ENCODE results near the gene PPP5C.

Gene PPP5C

GRCh38 chr19:46411088-46411924, 64.4 kb downstream of the PPP5C start:
- Histone ChIP-seq H3K4me2 (ENCODE audit: insufficient read depth, low read length) (no peak overlapping the region), H3K27ac (ENCODE audit: low read length) (no peak overlapping the region), H3K9me3 (ENCODE audit: insufficient read depth, low read length, severe bottlenecking) (no peaks in the 10 kb centered on the region), H3K36me3 (ENCODE audit: insufficient read depth, low read length) (no peaks in the 10 kb centered on the region), H3K79me2 (ENCODE audit: insufficient read depth, low read length) (no peaks in the 10 kb centered on the region), H3K4me3 (ENCODE audit: low read depth in 1 of 2, low read length in 2 of 2) (no peak overlapping the region), H3K4me1 (ENCODE audit: insufficient read depth, low read length) (0 out of 2 replicates have a peak, but pooled peaks cover 2% of the 10 kb centered on the region), H4K20me1 (ENCODE audit: insufficient read depth, low read length) (no peaks in the 10 kb centered on the region), H3K27me3 (ENCODE audit: insufficient read depth, low read length, poor library complexity) (peaks cover 10% of the 10 kb centered on the region), H3K9ac (ENCODE audit: low read depth, low read length) (no peak overlapping the region), H2AFZ (ENCODE audit: low read depth, low read length) (no peak overlapping the region)
- ATAC-seq (ENCODE audit: insufficient read depth, low read depth) (no peak), DNase-seq (no peak)
- TF ChIP-seq EZH2 (IDR thresholded peaks at IDR 0.05; ENCODE audit: borderline replicate concordance, low read depth, low read length, severe bottlenecking) (no peak), CTCF (IDR thresholded peaks at IDR 0.05; ENCODE audit: borderline replicate concordance, extremely low read depth, low read length, poor library complexity, severe bottlenecking) (no peak)

DNA sequence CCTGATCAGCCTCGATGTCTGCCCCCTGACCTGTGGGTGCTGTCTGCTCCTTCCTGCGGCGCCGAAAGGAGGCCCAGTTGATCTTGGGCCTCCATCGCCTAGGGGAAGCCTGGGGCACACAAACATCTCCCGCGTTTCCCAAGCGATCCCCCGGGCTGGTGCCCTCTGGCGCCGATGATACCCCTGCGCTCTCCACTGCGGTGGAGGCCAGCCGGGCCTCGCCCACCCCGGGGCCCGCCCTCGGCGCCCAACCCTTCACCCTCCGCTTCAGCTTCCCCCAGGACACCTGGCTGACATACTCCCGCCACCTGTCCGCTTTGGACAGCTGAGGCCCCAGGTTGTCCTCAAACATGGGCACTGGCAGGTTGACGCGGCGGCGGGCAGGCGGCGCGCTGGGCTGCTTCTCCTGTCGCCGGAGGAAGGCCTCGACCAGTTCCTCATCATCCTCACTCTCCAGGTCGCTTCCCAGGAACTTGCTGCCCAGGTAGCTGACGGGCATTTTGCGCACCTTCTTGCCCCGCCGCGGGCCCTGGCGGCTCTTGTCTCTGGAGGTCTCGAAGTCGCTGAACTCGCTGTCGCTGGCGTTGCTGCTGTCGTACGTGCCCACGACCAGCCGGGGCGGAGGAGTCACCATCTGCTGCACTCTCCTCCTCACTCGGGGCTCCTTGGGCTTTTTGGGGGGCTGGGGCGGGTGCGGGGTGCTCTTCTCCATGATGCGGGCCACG, 65.2 kb downstream of the PPP5C start:
- Histone ChIP-seq H3K27ac (ENCODE audit: low read length) (no peak overlapping the region), H3K9me3 (ENCODE audit: insufficient read depth, low read length, severe bottlenecking) (no peaks in the 10 kb centered on the region), H3K27me3 (ENCODE audit: insufficient read depth, low read length, poor library complexity) (peaks cover 12% of the 10 kb centered on the region), H3K4me2 (ENCODE audit: insufficient read depth, low read length) (no peak overlapping the region), H3K79me2 (ENCODE audit: insufficient read depth, low read length) (no peaks in the 10 kb centered on the region), H3K4me1 (ENCODE audit: insufficient read depth, low read length) (0 out of 2 replicates have a peak, but pooled peaks cover 6% of the 10 kb centered on the region), H2AFZ (ENCODE audit: low read depth, low read length) (no peak overlapping the region), H3K36me3 (ENCODE audit: insufficient read depth, low read length) (no peaks in the 10 kb centered on the region), H3K4me3 (ENCODE audit: low read depth in 1 of 2, low read length in 2 of 2) (no peak overlapping the region), H4K20me1 (ENCODE audit: insufficient read depth, low read length) (no peaks in the 10 kb centered on the region), H3K9ac (ENCODE audit: low read depth, low read length) (no peak overlapping the region)
- TF ChIP-seq CTCF (IDR thresholded peaks at IDR 0.05; ENCODE audit: borderline replicate concordance, extremely low read depth, low read length, poor library complexity, severe bottlenecking) (no peak), EZH2 (IDR thresholded peaks at IDR 0.05; ENCODE audit: borderline replicate concordance, low read depth, low read length, severe bottlenecking) (no peak)
- ATAC-seq (ENCODE audit: insufficient read depth, low read depth), result no peak
- DNase-seq, result no peak

DNA sequence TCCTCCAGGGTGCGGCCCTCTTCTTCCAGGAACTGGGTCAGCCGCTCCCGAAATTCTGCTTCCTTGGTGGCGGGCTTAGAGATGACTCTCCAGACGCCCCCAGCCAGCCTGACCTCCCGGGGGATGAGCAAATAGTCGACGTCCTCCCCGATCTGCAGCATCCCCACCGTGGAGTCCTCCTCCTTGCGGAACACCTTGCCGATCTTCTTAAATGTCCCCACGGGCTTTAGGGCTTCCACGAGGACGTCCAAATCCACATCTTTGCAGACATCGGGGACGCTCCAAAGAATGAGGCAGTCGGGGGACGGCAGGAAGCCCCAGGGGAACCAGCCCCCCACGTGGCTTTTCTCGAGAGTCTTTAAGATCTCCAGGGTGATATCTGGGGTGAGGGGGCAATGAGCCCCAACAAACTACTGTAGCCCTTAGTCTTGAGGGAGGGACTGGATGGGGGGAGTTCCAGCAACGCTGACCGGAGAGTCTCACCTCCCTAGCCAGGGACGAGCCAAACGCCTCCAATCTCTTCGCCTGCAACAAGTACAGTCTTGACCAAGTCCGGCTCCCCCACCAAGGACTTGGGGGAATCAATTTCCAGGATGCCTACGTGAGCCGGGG, 65.9 kb downstream of the PPP5C start:
- DNase-seq (no peak), ATAC-seq (ENCODE audit: insufficient read depth, low read depth) (no peak)
- no peak overlapping the region for H3K27ac ChIP-seq (ENCODE audit: low read length)
- H2AFZ ChIP-seq (ENCODE audit: low read depth, low read length), result no peak overlapping the region
- TF ChIP-seq EZH2 (IDR thresholded peaks at IDR 0.05; ENCODE audit: borderline replicate concordance, low read depth, low read length, severe bottlenecking), result no peak
- no peak for TF ChIP-seq CTCF (IDR thresholded peaks at IDR 0.05; ENCODE audit: borderline replicate concordance, extremely low read depth, low read length, poor library complexity, severe bottlenecking)
- no peaks in the 10 kb centered on the region for H3K79me2 ChIP-seq (ENCODE audit: insufficient read depth, low read length)
- H3K9me3 ChIP-seq (ENCODE audit: insufficient read depth, low read length, severe bottlenecking), result no peaks in the 10 kb centered on the region
- H3K4me1 ChIP-seq (ENCODE audit: insufficient read depth, low read length), result 0 out of 2 replicates have a peak, but pooled peaks cover 6% of the 10 kb centered on the region
- H3K27me3 ChIP-seq (ENCODE audit: insufficient read depth, low read length, poor library complexity), result peaks cover 11% of the 10 kb centered on the region
- no peaks in the 10 kb centered on the region for H4K20me1 ChIP-seq (ENCODE audit: insufficient read depth, low read length)
- H3K4me2 ChIP-seq (ENCODE audit: insufficient read depth, low read length), result no peak overlapping the region
- no peak overlapping the region for H3K9ac ChIP-seq (ENCODE audit: low read depth, low read length)
- no peaks in the 10 kb centered on the region for H3K36me3 ChIP-seq (ENCODE audit: insufficient read depth, low read length)
- H3K4me3 ChIP-seq (ENCODE audit: low read depth in 1 of 2, low read length in 2 of 2), result no peak overlapping the region
